NCI-H1417 (cell line): Measurements from ENCODE around the gene CTTNBP2NL.

ENCODE experiments used
- DNase-seq, 3 experiments: peaks; one replicate each; lab custom pipeline; 2025; lab: John Stamatoyannopoulos, UW

Gene CTTNBP2NL

GRCh38 chr1:112395821-112396652, at the start of gene CTTNBP2NL:
CTTNBP2NL (plus strand) TSS chr1:112396214; CDS start chr1:112416166, 19,952 bp downstream.
- peak; percentile 95 to 98 (median 96) for DNase-seq

GRCh38 chr1:112346801-112347350, 49.1 kb upstream of the CTTNBP2NL start:
- no peak for DNase-seq

GRCh38 chr1:112356765-112357164, 39.2 kb upstream of the CTTNBP2NL start:
- no peak for DNase-seq

- no peak for DNase-seq
Observed at GRCh38 chr1:112357467-112357866, 38.5 kb upstream of the CTTNBP2NL start.

GRCh38 chr1:112358061-112358770, 37.8 kb upstream of the CTTNBP2NL start:
- DNase-seq = no peak

GRCh38 chr1:112358798-112359408, 37.1 kb upstream of the CTTNBP2NL start:
- DNase-seq = peak; percentile 14 to 53 (median 15)

- DNase-seq = no peak
Observed at GRCh38 chr1:112359961-112360767, 35.9 kb upstream of the CTTNBP2NL start.

GRCh38 chr1:112363636-112364035, 32.4 kb upstream of the CTTNBP2NL start:
- DNase-seq = no peak

- no peak for DNase-seq
Observed at GRCh38 chr1:112368198-112368597, 27.8 kb upstream of the CTTNBP2NL start.

- peak; percentile 69 to 85 (median 85) for DNase-seq
Observed at GRCh38 chr1:112369392-112370285, 26.4 kb upstream of the CTTNBP2NL start.

GRCh38 chr1:112370996-112371395, 25.0 kb upstream of the CTTNBP2NL start:
- no peak for DNase-seq

GRCh38 chr1:112371775-112372174, 24.2 kb upstream of the CTTNBP2NL start:
- DNase-seq = no peak

GRCh38 chr1:112373806-112374205, 22.2 kb upstream of the CTTNBP2NL start:
- no peak for DNase-seq

GRCh38 chr1:112375701-112376100, 20.3 kb upstream of the CTTNBP2NL start:
- DNase-seq = no peak

- no peak for DNase-seq
Observed at GRCh38 chr1:112380356-112380755, 15.7 kb upstream of the CTTNBP2NL start.

GRCh38 chr1:112381324-112382076, 14.5 kb upstream of the CTTNBP2NL start:
- DNase-seq = no peak

GRCh38 chr1:112383759-112384370, 12.1 kb upstream of the CTTNBP2NL start:
- DNase-seq = no peak

GRCh38 chr1:112386024-112386723, 9.8 kb upstream of the CTTNBP2NL start:
- no peak for DNase-seq
